Activated CD4-positive, alpha-beta T cell treated with anti-CD3 and anti-CD28 coated beads for 36 hours (primary cell): ENCODE measurements around the gene PPP1CC. TPM values are rescaled to one million over a fixed set of nuclear protein-coding genes. Genes with fewer than 3 reads are reported as not detected.
"Not testable (repeated sequence)": the region's sequence is repeated elsewhere in the genome, so short reads cannot be mapped to it uniquely, and the experiment has no call there.

ENCODE experiments used
- ATAC-seq: fragments of 200-7000 bp; cut with Tn5 transposase; one replicate; pipeline ENCODE4 v1.10.0; 2021; ENCODE audit warnings: mild to moderate bottlenecking, moderate library complexity
- CTCF ChIA-PET: fragments of 350-600 bp; sonication (Branson Sonifier 250); formaldehyde crosslinking; loops from one replicate; lab custom pipeline; 2021; ENCODE audit warnings: antibody characterized with exemption; lab: Charles Lee
- POLR2A ChIA-PET: fragments of 350-600 bp; sonication (Branson Sonifier 250); formaldehyde crosslinking; loops from one replicate; lab custom pipeline; 2021; ENCODE audit warnings: antibody characterized with exemption, inconsistent platforms; lab: Charles Lee
- DNase-seq: peaks from one replicate; pipeline ENCODE4 v3.0.0-alpha.2; 2020
- H3K27ac Mint-ChIP-seq: one replicate; pipeline ENCODE4 v1.8.0; 2021; ENCODE audit warnings: mixed read lengths
- H3K27me3 Mint-ChIP-seq: one replicate; pipeline ENCODE4 v1.8.0; 2021; ENCODE audit warnings: mixed read lengths
- H3K36me3 Mint-ChIP-seq: one replicate; pipeline ENCODE4 v1.8.0; 2021; ENCODE audit warnings: low read depth, mixed read lengths
- H3K4me1 Mint-ChIP-seq: one replicate; pipeline ENCODE4 v1.8.0; 2021; ENCODE audit warnings: mixed read lengths
- H3K4me3 Mint-ChIP-seq: one replicate; pipeline ENCODE4 v1.8.0; 2021; ENCODE audit warnings: mild to moderate bottlenecking, moderate library complexity, mixed read lengths
- H3K9me3 Mint-ChIP-seq: one replicate; pipeline ENCODE4 v1.8.0; 2021; ENCODE audit warnings: low read depth, mixed read lengths
- intact Hi-C, 2 experiments: fragments of 100-400 bp; cut with DNase I in 1 of 2; cut with micrococcal nuclease in 1 of 2; formaldehyde crosslinking; loops; one replicate each; pipeline versions ENCODE4 v1.14.2 to v1.15.1; 2022 to 2024; cut with DNase I, micrococcal nuclease
- total RNA-seq, 2 experiments: library from RNA; stranded (reverse); gene quantifications; one replicate each; pipeline ENCODE4 v1.2.3, GENCODE V29; 2021

Gene PPP1CC
- total RNA-seq, 2 experiments from 2014 or later, result 201 to 283 TPM

- peaks cover 75% of the 10 kb centered on the region for H3K4me1 Mint-ChIP-seq
- ATAC-seq (peak; percentile 33), DNase-seq (no peak)
- ChIA-PET CTCF (interaction anchor here (0.5 to 1.6 kb wide), 7 partner anchors 16 to 257 kb away, joined by 3 to 8 read pairs (median 4); no protein-coding TSS in a partner anchor), POLR2A (interaction anchor here (0.5 to 1.1 kb wide), 6 partner anchors 35 to 1216 kb away, joined by 3 to 13 read pairs (median 6); no protein-coding TSS in a partner anchor)
- no peaks in the 10 kb centered on the region for H3K27me3 Mint-ChIP-seq
- H3K4me3 Mint-ChIP-seq, result peak overlapping the region; percentile 9
- H3K27ac Mint-ChIP-seq, result peak overlapping the region; percentile 98
- intact Hi-C loops, result loop anchor here (1.0 to 2.0 kb wide), 10 partner anchors 16 to 779 kb away; partner anchors contain the start of genes FAM216A (in 1 of the 2), GIT2 (in 1 of the 2), GPN3 (in 1 of the 2) and PPP1CC (in 1 of the 2)
- peaks cover 3% of the 10 kb centered on the region for H3K9me3 Mint-ChIP-seq
- H3K36me3 Mint-ChIP-seq, result peaks cover 3% of the 10 kb centered on the region
These were observed 33.3 kb upstream of the PPP1CC start for GRCh38 chr12:110775997-110776396.

- no peaks in the 10 kb centered on the region for H3K27me3 Mint-ChIP-seq
- intact Hi-C loops, result no loop called here
- ATAC-seq (no peak), DNase-seq (no peak)
- H3K36me3 Mint-ChIP-seq, result peaks cover 3% of the 10 kb centered on the region
- POLR2A ChIA-PET, result interaction anchor here (0.6 to 1.6 kb wide), 2 partner anchors 32 to 1096 kb away, joined by 3 to 6 read pairs; no protein-coding TSS in a partner anchor
- H3K27ac Mint-ChIP-seq, result peak overlapping the region; percentile 74
- CTCF ChIA-PET, result no interaction called here
- no peak overlapping the region for H3K4me3 Mint-ChIP-seq
- H3K9me3 Mint-ChIP-seq, result peaks cover 3% of the 10 kb centered on the region
- H3K4me1 Mint-ChIP-seq, result peaks cover 63% of the 10 kb centered on the region
These were observed 32.1 kb upstream of the PPP1CC start for GRCh38 chr12:110774824-110775223.

GRCh38 chr12:110768960-110769359 lies 26.3 kb upstream of the PPP1CC start:
- DNase-seq, result no peak
- ChIA-PET POLR2A (interaction anchor here (0.5 kb wide), 1 partner anchor 796 kb away, joined by 9 read pairs; no protein-coding TSS in a partner anchor), CTCF (interaction anchor here (0.8 to 1.5 kb wide), 5 partner anchors 8 to 199 kb away, joined by 3 to 4 read pairs (median 3); no protein-coding TSS in a partner anchor)
- Mint-ChIP-seq H3K4me3 (no peak overlapping the region), H3K27ac (no peak overlapping the region), H3K4me1 (peaks cover 13% of the 10 kb centered on the region), H3K27me3 (no peaks in the 10 kb centered on the region), H3K36me3 (peaks cover 2% of the 10 kb centered on the region), H3K9me3 (no peaks in the 10 kb centered on the region)
- intact Hi-C loops, result no loop called here
- ATAC-seq, result no peak

GRCh38 chr12:110767863-110768262 lies 25.2 kb upstream of the PPP1CC start:
- Mint-ChIP-seq H3K27ac (no peak overlapping the region), H3K27me3 (no peaks in the 10 kb centered on the region), H3K4me3 (no peak overlapping the region), H3K36me3 (peaks cover 2% of the 10 kb centered on the region), H3K4me1 (peaks cover 14% of the 10 kb centered on the region), H3K9me3 (no peaks in the 10 kb centered on the region)
- POLR2A ChIA-PET, result interaction anchor here (0.6 to 0.7 kb wide), 2 partner anchors 44 to 191 kb away, joined by 3 read pairs; no protein-coding TSS in a partner anchor
- intact Hi-C loops, result no loop called here
- no peak for DNase-seq
- no peak for ATAC-seq
- CTCF ChIA-PET, result interaction anchor here (0.6 to 1.5 kb wide), 5 partner anchors 9 to 61 kb away, joined by 3 to 4 read pairs (median 3); no protein-coding TSS in a partner anchor

GRCh38 chr12:110766311-110767154 lies 23.8 kb upstream of the PPP1CC start:
- Mint-ChIP-seq H3K4me3 (no peak overlapping the region), H3K36me3 (peaks cover 1% of the 10 kb centered on the region), H3K9me3 (no peaks in the 10 kb centered on the region), H3K27me3 (no peaks in the 10 kb centered on the region), H3K27ac (no peak overlapping the region), H3K4me1 (peaks cover 8% of the 10 kb centered on the region)
- DNase-seq (no peak), ATAC-seq (no peak)
- intact Hi-C loops, result no loop called here
- CTCF ChIA-PET, result no interaction called here
- POLR2A ChIA-PET, result no interaction called here

GRCh38 chr12:110765572-110765971 lies 22.9 kb upstream of the PPP1CC start:
- H3K27me3 Mint-ChIP-seq, H3K4me1 Mint-ChIP-seq, H3K27ac Mint-ChIP-seq, H3K9me3 Mint-ChIP-seq, ATAC-seq, H3K36me3 Mint-ChIP-seq, intact Hi-C loops, H3K4me3 Mint-ChIP-seq, DNase-seq: not testable (repeated sequence)
- ChIA-PET POLR2A (interaction anchor here (0.6 kb wide), 1 partner anchor 237 kb away, joined by 3 read pairs; no protein-coding TSS in a partner anchor), CTCF (interaction anchor here (0.6 kb wide), 1 partner anchor 207 kb away, joined by 3 read pairs; no protein-coding TSS in a partner anchor)

GRCh38 chr12:110765111-110765510 lies 22.4 kb upstream of the PPP1CC start:
- ATAC-seq (no peak), DNase-seq (no peak)
- peaks cover 9% of the 10 kb centered on the region for H3K4me1 Mint-ChIP-seq
- no peak overlapping the region for H3K4me3 Mint-ChIP-seq
- POLR2A ChIA-PET, result interaction anchor here (0.6 kb wide), 1 partner anchor 236 kb away, joined by 3 read pairs; no protein-coding TSS in a partner anchor
- no peaks in the 10 kb centered on the region for H3K9me3 Mint-ChIP-seq
- H3K27ac Mint-ChIP-seq, result no peak overlapping the region
- CTCF ChIA-PET, result interaction anchor here (0.6 kb wide), 1 partner anchor 206 kb away, joined by 3 read pairs; no protein-coding TSS in a partner anchor
- intact Hi-C loops, result no loop called here
- no peaks in the 10 kb centered on the region for H3K27me3 Mint-ChIP-seq
- H3K36me3 Mint-ChIP-seq, result no peaks in the 10 kb centered on the region

GRCh38 chr12:110763583-110763982 lies 20.9 kb upstream of the PPP1CC start:
- Mint-ChIP-seq H3K27me3 (no peaks in the 10 kb centered on the region), H3K27ac (no peak overlapping the region), H3K4me1 (peaks cover 11% of the 10 kb centered on the region), H3K4me3 (no peak overlapping the region), H3K9me3 (no peaks in the 10 kb centered on the region), H3K36me3 (no peaks in the 10 kb centered on the region)
- intact Hi-C loops, result no loop called here
- CTCF ChIA-PET, result interaction anchor here (0.6 to 1.6 kb wide), 3 partner anchors 59 to 208 kb away, joined by 3 read pairs; no protein-coding TSS in a partner anchor
- POLR2A ChIA-PET, result no interaction called here
- DNase-seq, result no peak
- no peak for ATAC-seq

- no peak overlapping the region for H3K4me3 Mint-ChIP-seq
- H3K36me3 Mint-ChIP-seq, result no peaks in the 10 kb centered on the region
- ChIA-PET CTCF (interaction anchor here (0.6 to 1.6 kb wide), 5 partner anchors 15 to 776 kb away, joined by 3 to 4 read pairs (median 3); no protein-coding TSS in a partner anchor), POLR2A (no interaction called here)
- ATAC-seq (peak; percentile 51), DNase-seq (peak; percentile 20)
- H3K27me3 Mint-ChIP-seq, result no peaks in the 10 kb centered on the region
- H3K9me3 Mint-ChIP-seq, result no peaks in the 10 kb centered on the region
- peak overlapping the region; percentile 25 for H3K27ac Mint-ChIP-seq
- intact Hi-C loops, result no loop called here
- H3K4me1 Mint-ChIP-seq, result peaks cover 11% of the 10 kb centered on the region
These were observed 20.2 kb upstream of the PPP1CC start for GRCh38 chr12:110762891-110763290.

- ATAC-seq (peak; percentile 96), DNase-seq (peak; percentile 53)
- no peaks in the 10 kb centered on the region for H3K9me3 Mint-ChIP-seq
- no peaks in the 10 kb centered on the region for H3K36me3 Mint-ChIP-seq
- intact Hi-C loops, result loop anchor here in 1 of 2 experiments (1.0 kb wide), 1 partner anchor 16 kb away; no protein-coding TSS in a partner anchor
- H3K27ac Mint-ChIP-seq, result peak overlapping the region; percentile 5
- POLR2A ChIA-PET, result interaction anchor here (0.6 to 0.7 kb wide), 5 partner anchors 17 to 1081 kb away, joined by 3 to 4 read pairs (median 4); no protein-coding TSS in a partner anchor
- CTCF ChIA-PET, result no interaction called here
- no peak overlapping the region for H3K4me3 Mint-ChIP-seq
- H3K4me1 Mint-ChIP-seq, result peaks cover 20% of the 10 kb centered on the region
- H3K27me3 Mint-ChIP-seq, result no peaks in the 10 kb centered on the region
These were observed 17.5 kb upstream of the PPP1CC start for GRCh38 chr12:110760204-110760609.

- no peak for DNase-seq
- ChIA-PET CTCF (interaction anchor here (0.6 kb wide), 1 partner anchor 1956 kb away, joined by 3 read pairs; no protein-coding TSS in a partner anchor), POLR2A (no interaction called here)
- peaks cover 20% of the 10 kb centered on the region for H3K4me1 Mint-ChIP-seq
- intact Hi-C loops, result no loop called here
- H3K4me3 Mint-ChIP-seq, result no peak overlapping the region
- no peaks in the 10 kb centered on the region for H3K9me3 Mint-ChIP-seq
- no peaks in the 10 kb centered on the region for H3K36me3 Mint-ChIP-seq
- no peak for ATAC-seq
- H3K27me3 Mint-ChIP-seq, result no peaks in the 10 kb centered on the region
- H3K27ac Mint-ChIP-seq, result no peak overlapping the region
These were observed 16.2 kb upstream of the PPP1CC start for GRCh38 chr12:110758922-110759321.
